HepG2 (cell line): ENCODE data around the gene DOP1B. TPM values are rescaled to one million over a fixed set of nuclear protein-coding genes. Genes with fewer than 3 reads are reported as not detected.
A peak's percentile ranks its signal among the peaks of the same experiment; 100 is the strongest.

ENCODE experiments used
- ARID4A ChIP-seq: sonication (generic); formaldehyde crosslinking; IDR thresholded peaks from 2 replicates; pipeline ENCODE4 v1.5.0; 2020; ENCODE audit warnings: mild to moderate bottlenecking, missing genetic modification reagents, borderline replicate concordance
- ARID5B ChIP-seq: IDR thresholded peaks from 2 replicates; pipeline ENCODE4 v1.4.0; 2020; ENCODE audit warnings: mild to moderate bottlenecking, missing genetic modification reagents
- CENPX ChIP-seq: sonication (generic); formaldehyde crosslinking; IDR thresholded peaks from 2 replicates; pipeline ENCODE4 v1.9.0; 2021; ENCODE audit warnings: mild to moderate bottlenecking, missing genetic modification reagents, moderate library complexity
- DRAP1 ChIP-seq: IDR thresholded peaks from 2 replicates; pipeline ENCODE4 v1.6.1; 2016; ENCODE audit warnings: missing genetic modification reagents, missing compliant biosample characterization
- EED ChIP-seq: sonication (generic); formaldehyde crosslinking; IDR thresholded peaks from 2 replicates; pipeline ENCODE4 v1.5.0; 2020; ENCODE audit warnings: mild to moderate bottlenecking, missing genetic modification reagents
- ELK4 ChIP-seq: sonication (generic); formaldehyde crosslinking; IDR thresholded peaks from 2 replicates; pipeline ENCODE4 v1.9.0; 2021; ENCODE audit warnings: missing genetic modification reagents, borderline replicate concordance
- ISX ChIP-seq: sonication (generic); formaldehyde crosslinking; conservative IDR thresholded peaks from 2 replicates; pipeline ENCODE4 v1.5.0; 2020; ENCODE audit warnings: missing genetic modification reagents
- SNAPC4 ChIP-seq: sonication (generic); formaldehyde crosslinking; IDR thresholded peaks from 2 replicates; pipeline ENCODE4 v1.4.0; 2020; ENCODE audit warnings: mild to moderate bottlenecking, missing genetic modification reagents
- ZNF264 ChIP-seq: sonication (generic); formaldehyde crosslinking; IDR thresholded peaks from 2 replicates; pipeline ENCODE4 v1.4.0; 2020; ENCODE audit warnings: missing genetic modification reagents
- ZNF512 ChIP-seq: sonication (generic); formaldehyde crosslinking; IDR thresholded peaks from 2 replicates; pipeline ENCODE4 v1.4.0; 2020; ENCODE audit warnings: mild to moderate bottlenecking, missing genetic modification reagents
- polyA plus RNA-seq, 8 experiments: library from polyadenylated mRNA; depleted of rRNA in 3 of 8; stranded (reverse) in 7 of 8; unstranded in 1 of 8; fragments of >200 nt; fragmentation: Illumina TruSeq in 4 of 8; extraction: Trizol in 4 of 8; gene quantifications; 2 replicates each; pipeline versions ENCODE4 v1.2.1 to v1.2.3, GENCODE V29; 2011 to 2016; ENCODE audit warnings: low read depth in 4 of 8, missing spikeins in 1 of 8, mixed read lengths in 1 of 8; ENCODE audit not compliant: insufficient read depth in 1 of 8
- total RNA-seq, 5 experiments: library from RNA; depleted of rRNA; stranded (reverse); fragments of >200 nt; fragmentation: Illumina TruSeq; extraction: Trizol; gene quantifications; 2 replicates each; pipeline ENCODE4 v1.2.3, GENCODE V29; 2016; ENCODE audit warnings: low read depth in 1 of 5

Gene DOP1B
- total and polyA plus RNA-seq, 2 of the 13 experiments (the other 11 are each of a cell fraction or from before 2014, with no cell fraction given), result 2.8 to 3.2 TPM

GRCh38 chr21:36156815-36157670 is at the start of gene DOP1B (continued):
- TF ChIP-seq SNAPC4 (no peak), EED (CRISPR knock-in tag) (no peak; the same call in 1 of the 2 replicates), ZNF512 (no peak), ZNF264 (CRISPR knock-in tag) (no peak), ARID4A (CRISPR knock-in tag) (peak; percentile 69; the same call in 1 of the 2 replicates), DRAP1 (CRISPR knock-in tag) (no peak), ELK4 (CRISPR knock-in tag) (no peak), ISX (CRISPR knock-in tag) (no peak), CENPX (CRISPR knock-in tag) (no peak), ARID5B (no peak)
